Activated B cell treated with CpG ODN at 0.5 μM for 24 hours (primary cell): ENCODE measurements around the gene ADAMTSL1. TPM values are rescaled to one million over a fixed set of nuclear protein-coding genes. Genes with fewer than 3 reads are reported as not detected.

Source experiments
- ATAC-seq: fragments of 200-7000 bp; cut with Tn5 transposase; one replicate; pipeline ENCODE4 v1.10.0; 2021; ENCODE audit warnings: low read depth, mild to moderate bottlenecking, moderate library complexity
- CTCF ChIA-PET: fragments of 350-600 bp; sonication (Branson Sonifier 250); formaldehyde crosslinking; loops from one replicate; lab custom pipeline; 2021; ENCODE audit warnings: antibody characterized with exemption; lab: Charles Lee
- POLR2A ChIA-PET: fragments of 350-600 bp; sonication (Branson Sonifier 250); formaldehyde crosslinking; loops from one replicate; lab custom pipeline; 2021; ENCODE audit warnings: antibody characterized with exemption; lab: Charles Lee
- DNase-seq: peaks from one replicate; pipeline ENCODE4 v3.0.0; 2022
- H3K27ac Mint-ChIP-seq: one replicate; pipeline ENCODE4 v1.8.0; 2020; ENCODE audit warnings: mixed read lengths
- H3K27me3 Mint-ChIP-seq: one replicate; pipeline ENCODE4 v1.8.0; 2021; ENCODE audit warnings: mixed read lengths
- H3K36me3 Mint-ChIP-seq: one replicate; pipeline ENCODE4 v1.8.0; 2021; ENCODE audit warnings: low read depth, mixed read lengths
- H3K4me1 Mint-ChIP-seq: one replicate; pipeline ENCODE4 v1.8.0; 2021; ENCODE audit warnings: mixed read lengths
- H3K4me3 Mint-ChIP-seq: one replicate; pipeline ENCODE4 v1.8.0; 2020; ENCODE audit warnings: mild to moderate bottlenecking, mixed read lengths
- H3K9me3 Mint-ChIP-seq: one replicate; pipeline ENCODE4 v1.8.0; 2020; ENCODE audit warnings: mixed read lengths
- CTCF ChIP-seq: fragments of 200-600 bp; IDR thresholded peaks from one replicate; pipeline ENCODE4 v1.8.0; 2022; ENCODE audit warnings: antibody characterized with exemption, mild to moderate bottlenecking
- intact Hi-C: fragments of 100-400 bp; cut with micrococcal nuclease; formaldehyde crosslinking; loops from one replicate; pipeline ENCODE4 v1.15.1; 2024
- total RNA-seq: library from RNA; stranded (reverse); gene quantifications from 2 replicates; pipeline ENCODE4 v1.2.3, GENCODE V29; 2022

The ADAMTSL1 gene
- total RNA-seq, 1 donor from 2014 or later = not detected

DNA sequence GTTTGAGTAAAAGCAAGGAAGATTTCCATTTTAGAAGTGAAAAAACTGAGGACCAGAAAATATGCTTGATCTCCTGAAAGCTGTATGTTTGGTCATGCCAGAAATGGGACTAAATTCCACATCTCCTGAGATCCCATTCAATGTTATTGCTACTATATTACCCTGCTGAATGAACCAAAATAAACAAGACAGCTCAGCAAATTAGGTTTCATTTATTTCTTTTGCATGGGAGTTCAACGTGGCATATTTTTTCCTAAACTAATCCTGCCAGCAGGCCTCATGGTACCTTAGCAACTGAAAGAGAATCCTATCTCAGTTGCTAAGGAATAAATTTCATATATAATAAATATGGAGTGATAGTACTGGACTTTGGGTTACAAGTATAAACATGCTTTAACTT lies 101.7 kb downstream of the ADAMTSL1 start:
- no peaks in the 10 kb centered on the region for H3K27me3 Mint-ChIP-seq
- H3K36me3 Mint-ChIP-seq = no peaks in the 10 kb centered on the region
- intact Hi-C loops = loop anchor here (10.0 kb wide), 1 partner anchor 61 kb away; no protein-coding TSS in a partner anchor
- DNase-seq (no peak), ATAC-seq (no peak)
- ChIA-PET POLR2A (no interaction called here), CTCF (no interaction called here)
- H3K27ac Mint-ChIP-seq = no peak overlapping the region
- TF ChIP-seq CTCF = no peak
- peaks cover 2% of the 10 kb centered on the region for H3K9me3 Mint-ChIP-seq
- H3K4me1 Mint-ChIP-seq = no peaks in the 10 kb centered on the region
- no peak overlapping the region for H3K4me3 Mint-ChIP-seq

- Mint-ChIP-seq H3K4me1 (no peaks in the 10 kb centered on the region), H3K4me3 (no peak overlapping the region), H3K27ac (no peak overlapping the region), H3K27me3 (no peaks in the 10 kb centered on the region), H3K9me3 (peaks cover 2% of the 10 kb centered on the region), H3K36me3 (no peaks in the 10 kb centered on the region)
- ChIA-PET POLR2A (no interaction called here), CTCF (no interaction called here)
- intact Hi-C loops = loop anchor here (10.0 kb wide), 1 partner anchor 65 kb away; no protein-coding TSS in a partner anchor
- DNase-seq (no peak), ATAC-seq (no peak)
- TF ChIP-seq CTCF = no peak
Measured at GRCh38 chr9:18579536-18579935, 105.6 kb downstream of the ADAMTSL1 start.

GRCh38 chr9:18580151-18580550 lies 106.2 kb downstream of the ADAMTSL1 start:
- no peak for TF ChIP-seq CTCF
- no peak for DNase-seq
- POLR2A ChIA-PET = no interaction called here
- CTCF ChIA-PET = no interaction called here
- no peak overlapping the region for H3K4me3 Mint-ChIP-seq
- no peaks in the 10 kb centered on the region for H3K4me1 Mint-ChIP-seq
- no peak overlapping the region for H3K27ac Mint-ChIP-seq
- intact Hi-C loops = no loop called here
- no peaks in the 10 kb centered on the region for H3K36me3 Mint-ChIP-seq
- H3K9me3 Mint-ChIP-seq = peaks cover 2% of the 10 kb centered on the region
- no peaks in the 10 kb centered on the region for H3K27me3 Mint-ChIP-seq
- no peak for ATAC-seq

DNA sequence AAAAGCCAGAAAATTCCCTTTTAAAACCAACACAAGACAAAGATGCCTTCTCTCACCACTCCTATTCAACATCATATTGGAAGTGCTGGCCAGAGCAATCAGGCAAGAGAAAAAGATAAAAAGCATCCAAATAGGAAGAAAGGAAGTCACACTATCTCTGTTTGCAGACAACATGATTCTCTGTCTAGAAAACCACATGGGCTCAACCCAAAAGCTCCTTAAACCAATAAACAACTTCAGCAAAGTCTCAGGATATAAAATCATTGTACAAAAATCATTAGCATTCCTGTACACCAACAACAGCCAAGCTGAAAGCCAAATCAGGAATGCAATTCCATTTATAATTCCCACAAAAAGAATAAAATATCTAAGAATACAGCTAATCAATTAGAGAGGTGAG lies 112.0 kb downstream of the ADAMTSL1 start:
- DNase-seq (no peak), ATAC-seq (no peak)
- ChIA-PET CTCF (no interaction called here), POLR2A (no interaction called here)
- intact Hi-C loops = no loop called here
- H3K36me3 Mint-ChIP-seq = no peaks in the 10 kb centered on the region
- H3K27me3 Mint-ChIP-seq = no peaks in the 10 kb centered on the region
- TF ChIP-seq CTCF = no peak
- H3K9me3 Mint-ChIP-seq = peaks cover 8% of the 10 kb centered on the region
- H3K27ac Mint-ChIP-seq = no peak overlapping the region
- H3K4me1 Mint-ChIP-seq = no peaks in the 10 kb centered on the region
- no peak overlapping the region for H3K4me3 Mint-ChIP-seq

GRCh38 chr9:18588002-18588401 lies 114.0 kb downstream of the ADAMTSL1 start:
- intact Hi-C loops = no loop called here
- no peak for TF ChIP-seq CTCF
- DNase-seq = no peak
- H3K9me3 Mint-ChIP-seq = peaks cover 16% of the 10 kb centered on the region
- no peaks in the 10 kb centered on the region for H3K36me3 Mint-ChIP-seq
- no peak for ATAC-seq
- H3K4me1 Mint-ChIP-seq = no peaks in the 10 kb centered on the region
- POLR2A ChIA-PET = no interaction called here
- no peak overlapping the region for H3K27ac Mint-ChIP-seq
- H3K27me3 Mint-ChIP-seq = no peaks in the 10 kb centered on the region
- no peak overlapping the region for H3K4me3 Mint-ChIP-seq
- CTCF ChIA-PET = no interaction called here
